Adrenal gland (tissue), 12 donors: Measurements from ENCODE around the gene METRNL. TPM values are rescaled to one million over a fixed set of nuclear protein-coding genes. Genes with fewer than 3 reads are reported as not detected.
A peak's percentile ranks its signal among the peaks of the same experiment; 100 is the strongest.
"Not testable (repeated sequence)": the region's sequence is repeated elsewhere in the genome, so short reads cannot be mapped to it uniquely, and the experiment has no call there.

ENCODE experiments used
- DNase-seq, 7 donors: peaks; one replicate each; pipeline ENCODE4 v3.0.0-alpha.2; 2019 to 2020
- H3K27ac ChIP-seq, 5 donors: fragments of 200-600 bp; sonication (generic) in 4 of 5; 1 replicate in 3 of 5; 2 replicates in 2 of 5; pipeline versions ENCODE4 v1.5.1 to v1.8.0; 2016 to 2020; ENCODE audit warnings: mild to moderate bottlenecking in 1 of 5
- H3K27me3 ChIP-seq: fragments of 200-600 bp; 2 replicates; pipeline ENCODE4 v1.8.0; 2021
- H3K36me3 ChIP-seq, 2 donors: fragments of 200-600 bp; replicated peaks in 1 of 2; 1 replicate in 1 of 2; 2 replicates in 1 of 2; pipeline versions ENCODE4 v1.5.1 to v1.8.0; 2018 to 2022
- H3K4me1 ChIP-seq, 2 donors: fragments of 200-600 bp; replicated peaks in 1 of 2; 1 replicate in 1 of 2; 2 replicates in 1 of 2; pipeline versions ENCODE4 v1.5.1 to v1.8.0; 2018 to 2021
- H3K4me3 ChIP-seq, 4 donors: fragments of 200-600 bp; sonication (generic) in 3 of 4; one replicate each; pipeline ENCODE4 v1.5.1; 2016 to 2018
- H3K9me3 ChIP-seq, 3 donors: fragments of 200-600 bp; sonication (generic) in 1 of 3; replicated peaks in 1 of 3; 1 replicate in 2 of 3; 2 replicates in 1 of 3; pipeline versions ENCODE4 v1.5.1 to v1.8.0; 2016 to 2021
- CTCF ChIP-seq, 6 experiments: fragments of 450-650 bp in 4 of 6; fragments of 200-600 bp in 2 of 6; sonication (generic) in 1 of 6; IDR thresholded peaks; 1 replicate in 5 of 6; 2 replicates in 1 of 6; pipeline versions ENCODE4 v1.5.1 to v1.8.0; 2016 to 2021; ENCODE audit warnings: antibody characterized with exemption in 6 of 6, mild to moderate bottlenecking in 2 of 6, moderate library complexity in 1 of 6
- POLR2A ChIP-seq, 2 donors: fragments of 450-650 bp; IDR thresholded peaks; one replicate each; pipeline ENCODE4 v1.6.1; 2017; ENCODE audit warnings: antibody characterized with exemption in 2 of 2, mild to moderate bottlenecking in 2 of 2, moderate library complexity in 1 of 2
- WGBS, 4 donors: extraction: QIAGEN DNeasy Blood & Tissue Kit in 2 of 4; methylation state at CpG; one replicate each; pipeline versions ENCODE4 v1.1.5 to v1.1.7; 2013 to 2017; 5-methylcytosine and 5-hydroxymethylcytosine counted together
- intact Hi-C, 2 donors: fragments of 100-400 bp; cut with DNase I; formaldehyde crosslinking; loops; one replicate each; pipeline versions ENCODE4 v1.14.1 to v1.15.0; 2022 to 2023
- polyA plus RNA-seq, 3 donors: library from polyadenylated mRNA; stranded (reverse); fragments of 200-250 nt in 2 of 3; fragments of 350-450 nt in 1 of 3; fragmentation: Illumina TruSeq in 1 of 3; extraction: RNeasy Lipid Tissue Mini Kit (QIAGEN cat#74804) in 1 of 3; gene quantifications; one replicate each; pipeline ENCODE4 v1.2.3, GENCODE V29; 2013 to 2014
- total RNA-seq, 9 donors: library from RNA; depleted of rRNA in 4 of 9; stranded (reverse); fragments of >200 nt in 4 of 9; fragments of 120-200 nt in 1 of 9; fragmentation: NEBNext Ultra II Directional in 1 of 9; extraction: Animal tissue kit (Norgen Biotek cat#: 25700) in 1 of 9; gene quantifications; one replicate each; pipeline versions ENCODE4 v1.1.0 to v1.2.4, GENCODE V29; 2013 to 2023
- donor health status: healthy with polysubstance abuse.
- donor health status: Bipolar disorder and iron deficiency.
- donor health status: DM: yes; HTN: yes; CAD: no.
- donor health status: DM: no; HTN: no; CAD: no.
- donor health status: DM: no; HTN: no; CAD: no.
- donor health status: DM: yes; HTN: yes; CAD: no.

Gene METRNL
- total and polyA plus RNA-seq, 12 donors: 1.9 to 72.7 (median 25.9) TPM

GRCh38 chr17:83053739-83054451 lies 25.5 kb upstream of the METRNL start:
- Histone ChIP-seq H3K4me1 (peaks cover 9 to 14% of the 10 kb centered on the region in 2 donors), H3K4me3 (no peak overlapping the region), H3K27ac (peak overlapping the region in 4 of 5 donors; percentile 42 to 87 (median 60)), H3K9me3 (no peaks in the 10 kb centered on the region), H3K36me3 (no peaks in the 10 kb centered on the region), H3K27me3 (no peaks in the 10 kb centered on the region)
- 68 to 80% (median 70%) methylated on average over 13 of the region's 13 CpGs for WGBS, 4 donors
- DNase-seq: peak in 6 of 7 donors; percentile 39 to 75 (median 62)
- intact Hi-C loops: no loop called here
- TF ChIP-seq CTCF (IDR thresholded peaks at IDR 0.05) (peak in 1 of 6 experiments; percentile 16), POLR2A (IDR thresholded peaks at IDR 0.05) (no peak)

GRCh38 chr17:83054518-83055125 lies 24.8 kb upstream of the METRNL start:
- H3K9me3 ChIP-seq: no peaks in the 10 kb centered on the region
- intact Hi-C loops: no loop called here
- WGBS, 4 donors: 88 to 95% (median 92%) methylated on average over 12 to 13 of the region's 13 CpGs
- no peak overlapping the region for H3K4me3 ChIP-seq
- peaks cover 9 to 14% of the 10 kb centered on the region in 2 donors for H3K4me1 ChIP-seq
- TF ChIP-seq CTCF (IDR thresholded peaks at IDR 0.05) (no peak), POLR2A (IDR thresholded peaks at IDR 0.05) (no peak)
- H3K36me3 ChIP-seq: no peaks in the 10 kb centered on the region
- peak in 3 of 7 donors; percentile 15 to 46 (median 20) for DNase-seq
- no peaks in the 10 kb centered on the region for H3K27me3 ChIP-seq
- peak overlapping the region in 2 of 5 donors; percentile 68 to 87 for H3K27ac ChIP-seq

GRCh38 chr17:83055176-83055575 lies 24.2 kb upstream of the METRNL start:
- peaks cover 9 to 14% of the 10 kb centered on the region in 2 donors for H3K4me1 ChIP-seq
- H3K27me3 ChIP-seq, H3K27ac ChIP-seq, H3K36me3 ChIP-seq, H3K4me3 ChIP-seq, intact Hi-C loops, H3K9me3 ChIP-seq: not testable (repeated sequence)
- peak in 3 of 7 donors; percentile 5 to 35 (median 19) for DNase-seq
- 87 to 94% (median 92%) methylated on average over 11 to 25 of the region's 25 CpGs for WGBS, 4 donors

GRCh38 chr17:83055911-83056582 lies 23.4 kb upstream of the METRNL start:
- Histone ChIP-seq H3K27me3 (no peaks in the 10 kb centered on the region), H3K4me1 (peaks cover 9 to 14% of the 10 kb centered on the region in 2 donors), H3K4me3 (no peak overlapping the region), H3K9me3 (no peaks in the 10 kb centered on the region), H3K36me3 (no peaks in the 10 kb centered on the region), H3K27ac (no peak overlapping the region)
- peak in 4 of 7 donors; percentile 21 to 45 (median 28) for DNase-seq
- WGBS, 4 donors: 41 to 59% (median 56%) methylated on average over 13 to 16 of the region's 16 CpGs
- TF ChIP-seq POLR2A (IDR thresholded peaks at IDR 0.05) (no peak), CTCF (IDR thresholded peaks at IDR 0.05) (no peak)
- intact Hi-C loops: no loop called here
